HepG2 (cell line): ENCODE data around the gene PTEN.

Source experiments
- GTF2F1 ChIP-seq: fragments of 150-350 bp; IDR thresholded peaks from 2 replicates; pipeline ENCODE4 v1.6.1; 2014; ENCODE audit warnings: low read length
- MAZ ChIP-seq, 2 experiments: sonication (generic) in 1 of 2; formaldehyde crosslinking in 1 of 2; IDR thresholded peaks; 2 replicates each; pipeline versions ENCODE4 v1.5.0 to v1.6.1; 2012 to 2020; ENCODE audit warnings: low read depth in 2 of 2, mild to moderate bottlenecking in 2 of 2, borderline replicate concordance in 1 of 2, improper control_type of control experiment in 1 of 2, low read length in 1 of 2, missing genetic modification reagents in 1 of 2, moderate library complexity in 1 of 2
- YY1 ChIP-seq: IDR thresholded peaks from 2 replicates; pipeline ENCODE4 v1.6.1; 2011; ENCODE audit warnings: low read length, low read depth, moderate library complexity, mild to moderate bottlenecking; ENCODE audit not compliant: insufficient read depth, insufficient replicate concordance
- TF ChIP-seq, protein P1 (sequence below): sonication (generic); formaldehyde crosslinking; IDR thresholded peaks from 2 replicates; pipeline ENCODE4 v1.4.0; 2020; ENCODE audit warnings: missing genetic modification reagents

DNA sequence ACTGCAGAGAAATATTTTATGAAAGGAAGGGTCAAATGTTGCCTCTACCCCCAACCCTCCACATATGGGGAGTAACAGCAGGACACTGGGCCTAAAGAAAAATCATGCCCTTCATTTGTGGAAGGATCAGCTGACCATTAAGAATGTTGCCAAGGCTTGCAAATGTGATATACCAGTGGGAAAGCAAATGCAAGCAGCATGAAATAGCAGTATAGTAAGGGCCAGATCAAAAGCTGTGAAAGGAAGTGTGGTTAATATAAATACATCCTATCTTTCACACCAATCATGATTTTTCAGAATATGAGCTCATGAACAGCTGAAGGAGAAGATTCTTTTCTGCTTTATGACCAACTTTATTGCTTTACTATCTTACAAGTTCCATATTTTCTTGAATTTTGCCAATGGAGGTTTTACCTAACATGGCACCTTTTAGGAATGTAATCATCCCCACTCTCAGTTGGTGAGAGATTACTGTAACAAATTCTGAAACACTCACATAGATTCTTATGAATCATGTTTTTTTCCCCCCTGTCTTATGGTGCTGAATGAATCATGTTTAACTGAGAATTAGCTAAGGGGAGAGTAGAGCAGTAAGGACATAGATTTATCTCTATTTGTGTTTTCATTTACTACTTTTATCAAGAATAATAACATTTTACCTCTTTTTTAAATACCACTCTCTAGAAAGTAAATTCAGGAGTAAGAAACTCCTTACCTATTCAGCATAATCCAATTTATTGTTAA lies 33.3 kb upstream of the PTEN start:
- TF ChIP-seq YY1 (no peak), MAZ (IDR thresholded peaks at IDR 0.05; ENCODE audit: borderline replicate concordance, low read depth, low read length) (no peak), MAZ (CRISPR knock-in tag; IDR thresholded peaks at IDR 0.05; ENCODE audit: low read depth) (no peak), GTF2F1 (no peak)
- TF ChIP-seq, protein P1, sequence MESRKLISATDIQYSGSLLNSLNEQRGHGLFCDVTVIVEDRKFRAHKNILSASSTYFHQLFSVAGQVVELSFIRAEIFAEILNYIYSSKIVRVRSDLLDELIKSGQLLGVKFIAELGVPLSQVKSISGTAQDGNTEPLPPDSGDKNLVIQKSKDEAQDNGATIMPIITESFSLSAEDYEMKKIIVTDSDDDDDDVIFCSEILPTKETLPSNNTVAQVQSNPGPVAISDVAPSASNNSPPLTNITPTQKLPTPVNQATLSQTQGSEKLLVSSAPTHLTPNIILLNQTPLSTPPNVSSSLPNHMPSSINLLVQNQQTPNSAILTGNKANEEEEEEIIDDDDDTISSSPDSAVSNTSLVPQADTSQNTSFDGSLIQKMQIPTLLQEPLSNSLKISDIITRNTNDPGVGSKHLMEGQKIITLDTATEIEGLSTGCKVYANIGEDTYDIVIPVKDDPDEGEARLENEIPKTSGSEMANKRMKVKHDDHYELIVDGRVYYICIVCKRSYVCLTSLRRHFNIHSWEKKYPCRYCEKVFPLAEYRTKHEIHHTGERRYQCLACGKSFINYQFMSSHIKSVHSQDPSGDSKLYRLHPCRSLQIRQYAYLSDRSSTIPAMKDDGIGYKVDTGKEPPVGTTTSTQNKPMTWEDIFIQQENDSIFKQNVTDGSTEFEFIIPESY (CRISPR knock-in tag), result no peak
